Aorta (tissue), 5 donors: ENCODE results near the gene KLHL18. TPM values are rescaled to one million over a fixed set of nuclear protein-coding genes. Genes with fewer than 3 reads are reported as not detected.

ENCODE experiments used
- ATAC-seq: fragments of 200-7000 bp; cut with Tn5 transposase; one replicate; pipeline ENCODE4 v1.9.1; 2022; ENCODE audit warnings: moderate library complexity; ENCODE audit not compliant: low FRiP score
- DNase-seq, 2 donors: peaks; one replicate each; pipeline ENCODE4 v3.0.0-alpha.2; 2020
- H3K27ac ChIP-seq, 2 donors: one replicate each; pipeline ENCODE4 v1.5.1; 2013; ENCODE audit warnings: low read length in 2 of 2, mild to moderate bottlenecking in 2 of 2, moderate library complexity in 2 of 2, control low read depth in 1 of 2, inconsistent platforms in 1 of 2, low read depth in 1 of 2
- H3K27me3 ChIP-seq, 2 donors: one replicate each; pipeline ENCODE4 v1.6.1; 2013; ENCODE audit warnings: control low read depth in 1 of 2, low read length in 1 of 2, mild to moderate bottlenecking in 1 of 2, moderate library complexity in 1 of 2; ENCODE audit not compliant: insufficient read depth in 2 of 2, control insufficient read depth in 1 of 2
- H3K36me3 ChIP-seq, 2 donors: one replicate each; pipeline ENCODE4 v1.6.1; 2013; ENCODE audit warnings: control low read depth in 1 of 2, low read length in 1 of 2, mild to moderate bottlenecking in 1 of 2; ENCODE audit not compliant: insufficient read depth in 2 of 2, control insufficient read depth in 1 of 2
- H3K4me1 ChIP-seq, 2 donors: one replicate each; pipeline ENCODE4 v1.6.1; 2013; ENCODE audit warnings: low read length in 2 of 2, control low read depth in 1 of 2, mild to moderate bottlenecking in 1 of 2, moderate library complexity in 1 of 2; ENCODE audit not compliant: insufficient read depth in 2 of 2, control insufficient read depth in 1 of 2
- H3K4me3 ChIP-seq, 2 donors: one replicate each; pipeline ENCODE4 v1.5.1; 2013; ENCODE audit warnings: low read length in 2 of 2, control low read depth in 1 of 2, mild to moderate bottlenecking in 1 of 2
- H3K9me3 ChIP-seq: one replicate; pipeline ENCODE4 v1.6.1; 2013; ENCODE audit warnings: mild to moderate bottlenecking, low read length; ENCODE audit not compliant: control insufficient read depth
- whole genome bisulfite sequencing, 2 donors: extraction: QIAGEN DNeasy Blood & Tissue Kit; methylation state at CpG; one replicate each; pipeline ENCODE4 v1.1.7; 2013; 5-methylcytosine and 5-hydroxymethylcytosine counted together
- intact Hi-C, 2 donors: fragments of 100-400 bp; cut with DNase I; formaldehyde crosslinking; loops; one replicate each; pipeline versions ENCODE4 v1.14.2 to v1.15.0; 2022
- polyA plus RNA-seq, 2 donors: library from polyadenylated mRNA; stranded (reverse); fragments of 200-250 nt; gene quantifications; one replicate each; pipeline ENCODE4 v1.2.3, GENCODE V29; 2013
- total RNA-seq, 2 donors: library from RNA; stranded (reverse); fragmentation: NEBNext Ultra II Directional; extraction: Animal tissue kit (Norgen Biotek cat#: 25700); gene quantifications; one replicate each; pipeline ENCODE4 v1.2.1, GENCODE V29; 2021
- donor health status: healthy with polysubstance abuse.
- donor health status: Bipolar disorder and iron deficiency.
- donor health status: DM: no; HTN: no; CAD: no.
- donor health status: DM: no; HTN: no; CAD: no.
- donor health status: DM: yes; HTN: yes; CAD: no.

Gene KLHL18
- total and polyA plus RNA-seq, 4 donors = 9.0 to 26.7 (median 21.6) TPM

DNA sequence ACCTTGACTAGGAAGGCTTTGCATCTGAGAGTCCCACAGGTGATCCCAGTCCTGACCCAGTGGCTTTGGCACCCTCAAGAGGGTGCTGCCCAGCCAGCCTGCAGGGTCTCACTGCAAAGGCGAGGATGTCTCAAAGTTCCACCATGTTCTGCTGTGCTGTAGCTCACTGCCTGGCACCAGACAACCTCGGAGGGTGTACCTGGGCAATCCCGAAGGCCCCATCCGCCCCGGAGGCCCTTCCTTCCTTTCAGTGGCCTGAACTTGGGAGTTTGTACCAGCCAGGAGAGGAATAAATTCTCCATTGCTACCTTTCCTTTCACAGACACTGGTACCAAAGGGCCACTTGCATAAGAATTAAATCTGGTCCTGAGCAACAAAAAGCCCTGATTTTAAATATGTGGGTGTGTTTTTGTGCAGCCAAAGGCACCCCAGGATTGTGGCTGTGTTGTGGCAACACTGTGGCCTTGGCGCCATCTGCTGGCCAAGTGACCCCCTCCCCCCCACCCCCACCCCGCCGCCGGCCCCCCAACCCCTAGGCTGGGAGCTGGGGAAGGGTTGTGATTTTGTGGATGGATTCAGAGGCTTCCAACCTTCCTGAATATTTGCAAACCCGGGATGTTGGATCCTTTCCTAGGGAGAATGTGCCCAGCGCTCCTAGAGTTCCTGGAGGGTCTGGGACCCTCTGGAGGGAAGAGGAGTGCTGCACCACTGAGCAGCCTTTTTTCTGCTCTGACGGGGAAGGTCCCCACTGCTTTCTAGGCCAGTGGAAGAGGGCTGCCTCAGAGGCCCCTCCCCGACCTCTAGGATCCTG, 88.3 kb downstream of the KLHL18 start:
- intact Hi-C loops = no loop called here
- H3K27ac ChIP-seq = no peak overlapping the region
- DNase-seq (no peak), ATAC-seq (no peak)
- H3K4me1 ChIP-seq = no peaks in the 10 kb centered on the region
- no peaks in the 10 kb centered on the region for H3K27me3 ChIP-seq
- no peaks in the 10 kb centered on the region for H3K9me3 ChIP-seq
- no peaks in the 10 kb centered on the region for H3K36me3 ChIP-seq
- H3K4me3 ChIP-seq = no peak overlapping the region
- 34 to 37% methylated on average over 13 of the region's 13 CpGs for WGBS, 2 donors

- no peak for DNase-seq
- ATAC-seq = no peak
- Histone ChIP-seq H3K27ac (no peak overlapping the region), H3K4me3 (no peak overlapping the region), H3K4me1 (peaks cover 0 to 2% of the 10 kb centered on the region in 2 donors), H3K27me3 (no peaks in the 10 kb centered on the region), H3K36me3 (no peaks in the 10 kb centered on the region), H3K9me3 (no peaks in the 10 kb centered on the region)
- intact Hi-C loops = no loop called here
These were observed 91.8 kb downstream of the KLHL18 start for GRCh38 chr3:47374587-47374986.

DNA sequence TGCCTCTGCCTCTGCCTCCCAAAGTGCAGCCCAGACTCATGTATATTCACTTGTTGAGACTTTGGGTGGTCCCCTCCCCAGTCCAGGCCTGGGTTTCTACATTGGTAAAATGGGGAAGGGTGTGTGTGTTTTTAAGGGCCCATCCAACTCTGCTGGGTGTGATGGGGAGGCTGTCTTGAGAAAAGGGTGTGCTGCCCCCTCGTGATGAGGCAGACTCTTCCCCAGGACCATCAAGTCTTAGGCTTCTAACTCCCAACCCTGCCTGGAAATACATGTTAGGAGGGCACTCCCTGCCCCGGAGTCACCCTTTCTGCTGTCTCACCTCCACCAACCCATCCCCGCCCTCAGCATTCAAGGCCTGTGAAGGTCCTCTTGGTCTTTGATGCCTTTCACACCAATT, 93.6 kb downstream of the KLHL18 start:
- no peak for ATAC-seq

DNA sequence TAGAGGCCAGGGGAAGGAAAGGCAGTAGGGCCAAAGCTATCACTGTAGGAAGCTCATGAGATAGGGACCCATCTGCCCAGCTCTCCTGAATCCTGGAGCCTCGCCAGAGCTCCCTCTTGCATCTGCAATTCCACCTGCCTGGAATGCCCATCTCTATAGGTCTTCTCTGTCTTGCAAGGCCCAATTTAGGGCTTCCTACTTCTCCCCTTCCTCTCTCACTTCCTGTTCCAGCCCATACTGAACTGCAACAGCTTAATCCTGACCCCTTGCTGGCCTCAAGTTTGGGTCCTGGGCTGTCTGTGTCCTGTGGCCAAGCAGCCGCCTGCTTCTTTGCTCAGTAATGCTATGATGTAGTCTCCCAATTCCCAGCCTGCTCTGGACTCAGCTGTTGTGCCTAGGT, 94.4 kb downstream of the KLHL18 start:
- intact Hi-C loops = loop anchor here in 1 of 2 donors (5.0 kb wide), 1 partner anchor 95 kb away; the partner anchor contains the start of genes KIF9 and KLHL18
- H3K27me3 ChIP-seq = no peaks in the 10 kb centered on the region
- DNase-seq = no peak
- no peak overlapping the region for H3K4me3 ChIP-seq
- 82 to 90% methylated on average over 2 of the region's 2 CpGs for WGBS, 2 donors
- H3K27ac ChIP-seq = no peak overlapping the region
- H3K9me3 ChIP-seq = no peaks in the 10 kb centered on the region
- no peak for ATAC-seq
- H3K4me1 ChIP-seq = peaks cover 0 to 2% of the 10 kb centered on the region in 2 donors
- H3K36me3 ChIP-seq = no peaks in the 10 kb centered on the region

More for the DNA sequence above, 93.6 kb downstream of the KLHL18 start:
- H3K27me3 ChIP-seq = no peaks in the 10 kb centered on the region
- H3K4me3 ChIP-seq = no peak overlapping the region
- no peaks in the 10 kb centered on the region for H3K36me3 ChIP-seq
- no peaks in the 10 kb centered on the region for H3K9me3 ChIP-seq
- H3K27ac ChIP-seq = no peak overlapping the region
- intact Hi-C loops = loop anchor here in 1 of 2 donors (5.0 kb wide), 1 partner anchor 94 kb away; the partner anchor contains the start of genes KIF9 and KLHL18
- no peak for DNase-seq
- peaks cover 0 to 2% of the 10 kb centered on the region in 2 donors for H3K4me1 ChIP-seq
- WGBS, 2 donors = 79 to 92% methylated on average over 3 of the region's 3 CpGs

DNA sequence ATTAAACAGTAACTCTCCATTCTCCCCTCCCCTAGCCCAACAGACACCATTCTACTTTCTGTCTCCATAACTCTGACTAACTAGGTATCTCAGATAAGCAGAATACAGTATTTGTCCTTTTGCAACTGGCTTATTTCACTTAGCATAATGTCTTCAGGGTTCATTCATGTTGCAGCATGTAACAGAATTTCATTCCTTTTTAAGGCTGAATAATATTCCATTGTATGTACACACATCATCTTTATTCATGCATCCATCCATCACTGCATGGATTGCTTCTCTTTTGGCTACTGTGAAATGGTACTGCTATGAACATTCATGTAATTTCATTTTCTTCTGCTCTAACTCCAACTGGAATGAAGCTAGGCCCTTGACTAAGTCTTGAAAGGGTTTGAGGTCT, 96.1 kb downstream of the KLHL18 start:
- Histone ChIP-seq H3K27me3 (no peaks in the 10 kb centered on the region), H3K4me1 (peaks cover 0 to 4% of the 10 kb centered on the region in 2 donors)
- intact Hi-C loops = loop anchor here in 1 of 2 donors (5.0 kb wide), 1 partner anchor 97 kb away; the partner anchor contains the start of genes KIF9 and KLHL18

GRCh38 chr3:47379411-47379899, 96.7 kb downstream of the KLHL18 start:
- H3K27ac ChIP-seq = no peak overlapping the region
- H3K9me3 ChIP-seq = no peaks in the 10 kb centered on the region
- no peaks in the 10 kb centered on the region for H3K27me3 ChIP-seq
- DNase-seq = no peak
- no peaks in the 10 kb centered on the region for H3K36me3 ChIP-seq
- intact Hi-C loops = loop anchor here in 1 of 2 donors (5.0 kb wide), 1 partner anchor 97 kb away; the partner anchor contains the start of genes KIF9 and KLHL18
- no peak for ATAC-seq
- peak overlapping the region in 1 of 2 donors; percentile 44 for H3K4me3 ChIP-seq
- WGBS, 2 donors = 90% methylated on average over 19 of the region's 19 CpGs
- peaks cover 0 to 4% of the 10 kb centered on the region in 2 donors for H3K4me1 ChIP-seq

More for the DNA sequence above, 96.1 kb downstream of the KLHL18 start:
- H3K27ac ChIP-seq = no peak overlapping the region
- ATAC-seq (no peak), DNase-seq (no peak)
- no peak overlapping the region for H3K4me3 ChIP-seq
- no peaks in the 10 kb centered on the region for H3K9me3 ChIP-seq
- H3K36me3 ChIP-seq = no peaks in the 10 kb centered on the region

DNA sequence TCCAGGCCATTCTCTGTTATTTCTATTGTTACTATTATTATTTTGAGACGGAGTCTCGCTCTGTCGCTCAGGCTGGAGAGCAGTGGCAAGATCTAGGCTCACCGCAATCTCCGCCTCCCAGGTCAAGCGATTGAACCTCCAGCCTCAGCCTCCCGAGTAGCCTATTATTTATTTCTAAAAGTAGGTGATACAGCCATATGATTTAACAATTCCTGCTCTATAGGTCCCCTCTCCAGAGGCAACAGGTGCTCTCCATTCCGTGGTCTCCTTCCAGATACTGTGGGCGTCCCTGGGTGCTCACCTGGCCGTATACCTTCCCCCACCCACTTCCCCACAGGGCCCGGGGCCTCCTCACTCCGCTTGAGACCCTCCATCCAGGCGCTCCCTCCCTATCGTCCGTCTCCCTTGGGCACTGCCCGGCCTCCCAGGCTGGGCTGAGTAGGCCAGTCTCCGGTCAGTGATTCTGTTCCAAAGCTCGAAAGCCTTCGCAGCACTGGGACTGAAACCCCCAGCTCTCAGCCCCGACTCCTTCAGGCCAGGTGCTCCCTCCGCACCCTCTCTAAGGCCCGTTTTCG, 97.4 kb downstream of the KLHL18 start:
- Histone ChIP-seq H3K9me3 (no peaks in the 10 kb centered on the region), H3K4me1 (peaks cover 0 to 4% of the 10 kb centered on the region in 2 donors), H3K27ac (peak overlapping the region in 1 of 2 donors; percentile 65), H3K27me3 (no peaks in the 10 kb centered on the region), H3K36me3 (no peaks in the 10 kb centered on the region), H3K4me3 (peak overlapping the region; percentile 44 to 59)
- ATAC-seq (peak; percentile 26), DNase-seq (no peak)
- intact Hi-C loops = no loop called here
- WGBS, 2 donors = 8% methylated on average over 23 of the region's 23 CpGs

DNA sequence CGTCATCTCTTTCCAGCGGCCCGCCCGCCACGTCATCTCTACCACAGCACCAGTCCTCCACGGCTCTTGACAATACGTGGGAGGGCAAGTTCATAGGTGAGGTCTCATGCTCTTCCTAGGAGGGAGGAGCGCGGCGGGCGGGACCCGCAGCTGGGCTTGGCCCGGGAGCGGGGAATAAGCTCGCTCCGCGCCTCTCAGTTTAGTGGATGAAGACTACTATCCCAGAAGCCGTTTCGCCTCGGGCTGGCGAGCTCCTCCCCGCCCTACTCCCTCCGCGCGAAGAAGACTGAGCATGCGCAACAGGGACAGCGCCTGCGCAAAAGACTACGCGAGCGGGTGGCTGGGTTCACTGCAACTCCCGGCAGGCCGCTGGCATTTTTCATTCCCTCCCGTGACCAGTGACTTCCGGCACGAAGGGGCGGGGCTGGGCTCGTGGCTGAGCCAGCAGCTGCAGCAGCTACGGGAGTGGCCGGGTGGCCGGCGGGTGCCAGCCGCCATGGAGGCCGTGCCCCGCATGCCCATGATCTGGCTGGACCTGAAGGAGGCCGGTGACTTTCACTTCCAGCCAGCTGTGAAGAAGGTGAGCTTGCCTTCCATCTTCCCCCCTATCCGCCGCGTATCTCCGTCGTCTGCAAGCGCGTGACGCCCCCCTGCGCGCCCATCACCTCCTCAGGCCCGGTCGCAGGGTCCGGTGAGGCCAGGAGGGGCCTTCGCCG, 98.0 kb downstream of the KLHL18 start, which contains the start of gene PTPN23:
Gene PTPN23, plus strand, starts transcription at position 421 of the 716 bp plus-strand sequence. Its CDS starts 76 bp downstream, at position 497.
- DNase-seq (peak; percentile 100), ATAC-seq (peak; percentile 97)
- Histone ChIP-seq H3K9me3 (no peaks in the 10 kb centered on the region), H3K36me3 (no peaks in the 10 kb centered on the region), H3K4me3 (peak within 1 kb of the TSS; percentile 68 to 83), H3K27me3 (no peaks in the 10 kb centered on the region), H3K27ac (peak within 1 kb of the TSS; percentile 49 to 93), H3K4me1 (peaks cover 0 to 4% of the 10 kb centered on the region in 2 donors)
- WGBS, 2 donors = 0% methylated on average over 50 to 61 of the region's 61 CpGs
- intact Hi-C loops = no loop called here
